NOMO-1 treated with dmso at 0.1 percent for 144 hours (cell line): Measurements from ENCODE around the gene KCNIP4.

Source experiments
- DNase-seq: peaks from one replicate; lab custom pipeline; 2025; ENCODE audit not compliant: unreplicated experiment; lab: John Stamatoyannopoulos, UW

KCNIP4 gene

DNA sequence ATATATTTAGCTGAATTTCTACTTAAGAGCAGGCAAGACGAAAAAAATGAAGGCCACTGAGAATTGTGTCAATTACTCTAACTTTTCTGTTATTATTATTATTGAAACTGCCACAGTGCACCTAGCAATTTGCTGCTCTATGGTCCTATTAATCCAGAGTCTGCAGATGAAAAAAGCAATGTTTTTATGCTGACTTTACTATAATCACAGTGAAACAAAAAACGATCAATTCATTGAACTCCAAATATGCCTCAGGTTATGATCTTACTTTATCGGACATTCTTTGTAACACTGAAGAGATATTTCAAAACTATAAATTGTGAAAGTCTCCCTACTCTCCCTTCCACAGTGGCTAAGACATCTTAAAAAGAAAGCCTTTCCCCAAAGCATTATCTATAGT is 474.4 kb downstream of the KCNIP4 start:
- no peak for DNase-seq

DNA sequence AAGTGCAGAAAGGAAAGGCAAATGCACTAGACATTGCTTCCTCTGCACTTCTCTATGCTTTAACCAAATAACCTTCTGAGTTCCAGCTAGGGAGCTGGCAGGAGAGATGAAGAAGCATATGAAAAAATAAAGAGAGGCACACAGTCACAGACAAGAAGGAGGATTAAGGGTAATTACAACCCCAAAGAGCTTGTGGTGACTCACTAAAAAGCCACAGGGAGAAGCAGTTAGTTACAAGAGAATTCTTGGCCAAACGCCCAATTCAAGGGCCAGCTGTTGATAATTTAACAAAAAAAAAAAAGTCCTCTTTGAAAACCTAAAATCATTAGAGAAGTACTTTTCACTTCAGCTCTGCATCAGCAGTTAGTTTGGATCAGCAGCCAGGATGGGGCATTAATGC is 478.0 kb downstream of the KCNIP4 start:
- no peak for DNase-seq

GRCh38 chr4:21469438-21470300 is 478.9 kb downstream of the KCNIP4 start:
- DNase-seq, result no peak

GRCh38 chr4:21467551-21467950 is 481.0 kb downstream of the KCNIP4 start:
- no peak for DNase-seq

DNA sequence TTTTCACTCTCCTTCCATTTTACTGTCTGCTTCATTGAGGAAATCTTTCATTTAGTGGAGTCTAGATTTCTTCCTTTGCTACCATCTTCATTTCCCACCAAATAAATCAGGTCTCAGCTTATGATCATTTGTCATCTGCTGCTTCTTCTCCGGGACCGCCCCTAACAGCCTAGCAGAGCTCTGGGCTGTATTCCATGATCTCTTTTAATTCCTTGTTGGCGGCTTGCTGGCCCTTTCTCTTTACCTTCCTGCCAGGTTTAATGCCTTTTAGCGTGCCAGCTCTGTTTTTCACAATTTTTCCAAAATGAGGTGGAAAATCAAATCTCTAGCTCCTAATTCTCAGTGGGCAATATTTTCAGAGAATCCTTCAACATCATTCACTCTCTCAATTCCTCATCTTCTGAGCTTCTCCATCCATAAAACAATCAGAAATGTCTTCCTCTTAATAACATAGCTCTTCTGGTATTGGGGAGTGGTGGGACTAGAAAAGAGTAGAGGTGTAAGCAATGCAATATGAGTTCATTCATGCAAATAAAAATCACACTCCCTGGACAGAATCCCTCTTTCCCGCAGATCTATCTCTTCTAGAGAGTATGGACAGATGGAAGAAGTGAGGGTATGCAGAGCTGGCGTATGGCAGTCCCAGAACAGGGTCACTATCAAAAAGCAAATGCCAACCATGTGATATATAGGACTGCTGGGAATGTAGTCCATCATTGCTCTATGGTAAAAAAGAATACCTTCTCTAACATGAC is 491.3 kb downstream of the KCNIP4 start:
- DNase-seq, result no peak

GRCh38 chr4:21454831-21455230 is 493.7 kb downstream of the KCNIP4 start:
- DNase-seq, result no peak

DNA sequence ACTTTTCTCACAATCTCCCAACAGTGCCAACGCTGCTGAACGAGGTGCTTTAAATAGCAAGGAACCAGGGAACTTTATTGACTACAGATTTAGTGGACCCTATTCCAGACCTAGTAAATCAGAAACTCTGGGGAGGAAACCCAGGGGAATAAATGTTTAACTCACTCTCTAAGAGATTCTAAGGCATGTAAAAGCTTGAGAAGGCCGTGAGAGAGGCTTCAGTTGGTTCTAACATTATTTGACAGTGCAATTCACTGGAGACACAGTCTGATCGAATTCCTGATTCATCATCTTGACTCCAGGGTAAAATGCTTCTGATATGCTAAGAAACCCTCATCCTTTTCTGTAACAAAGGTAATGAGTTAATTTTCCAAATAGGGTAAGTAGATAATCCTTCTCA is 494.4 kb downstream of the KCNIP4 start:
- no peak for DNase-seq

GRCh38 chr4:21452931-21453330 is 495.6 kb downstream of the KCNIP4 start:
- DNase-seq, result no peak

- no peak for DNase-seq
These were observed 497.5 kb downstream of the KCNIP4 start for GRCh38 chr4:21451032-21451431.

DNA sequence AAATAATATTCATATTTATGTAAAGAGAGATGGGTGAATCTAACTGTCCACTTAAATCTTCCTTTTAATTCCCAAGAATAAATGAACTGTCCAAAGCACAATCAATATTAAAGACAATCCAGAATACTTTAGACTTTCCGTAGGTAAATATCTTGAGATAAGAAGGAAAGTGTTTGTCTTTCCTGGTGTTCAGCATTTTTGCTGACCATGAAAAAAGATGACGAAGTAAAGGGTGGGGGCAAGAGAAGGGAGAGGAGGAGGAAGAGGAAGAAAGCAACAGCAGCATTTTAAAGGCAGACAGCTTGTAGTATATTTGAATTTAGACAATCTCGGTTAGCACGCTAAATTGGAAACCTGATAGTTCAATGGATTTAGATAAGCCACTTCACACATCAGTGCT is 498.2 kb downstream of the KCNIP4 start:
- no peak for DNase-seq

- no peak for DNase-seq
These were observed 501.1 kb downstream of the KCNIP4 start for GRCh38 chr4:21447301-21448054.

DNA sequence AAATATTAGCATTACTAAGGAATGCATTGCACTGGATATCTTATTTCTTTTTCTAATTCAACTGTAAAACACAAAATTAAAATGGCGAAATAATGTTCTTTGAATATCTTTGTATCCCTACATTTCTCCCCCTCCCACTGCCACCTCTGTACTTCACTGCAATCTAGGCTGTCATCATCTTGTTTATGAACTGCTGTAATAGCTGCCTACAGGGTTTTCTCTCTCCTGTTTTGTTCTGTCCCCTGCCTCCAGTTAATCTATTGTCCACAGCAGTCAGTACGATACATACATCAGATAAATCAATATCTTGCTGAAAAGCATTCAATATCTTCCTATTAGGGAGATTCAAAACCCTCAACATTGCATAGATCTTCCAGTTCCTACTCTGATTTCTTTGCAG is 528.4 kb downstream of the KCNIP4 start:
- DNase-seq, result no peak

GRCh38 chr4:21415728-21416127 is 532.8 kb downstream of the KCNIP4 start:
- no peak for DNase-seq

- DNase-seq, result no peak
These were observed 534.7 kb downstream of the KCNIP4 start for GRCh38 chr4:21413807-21414370.

- no peak for DNase-seq
These were observed 537.5 kb downstream of the KCNIP4 start for GRCh38 chr4:21411086-21411485.

DNA sequence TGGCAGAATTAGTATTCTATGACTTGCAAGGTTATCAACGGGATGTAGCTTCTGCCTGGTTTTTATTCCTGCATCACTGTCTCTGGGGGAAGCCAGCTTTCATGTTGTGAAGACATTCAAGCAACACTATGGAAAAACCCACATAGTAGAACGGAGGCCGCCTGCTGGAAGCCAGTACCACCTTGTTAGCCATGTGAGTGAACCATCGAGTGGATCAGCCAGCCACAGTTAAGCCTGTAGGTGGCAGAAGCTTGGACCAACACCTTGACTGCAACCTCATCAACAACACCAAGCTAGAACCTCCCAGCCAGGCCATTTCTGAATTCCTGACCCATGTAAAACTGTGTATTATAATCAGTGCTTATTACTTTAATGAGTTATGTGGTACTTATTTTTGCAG is 538.2 kb downstream of the KCNIP4 start:
- DNase-seq, result no peak

GRCh38 chr4:21387683-21388082 is 560.9 kb downstream of the KCNIP4 start:
- no peak for DNase-seq

- DNase-seq, result no peak
These were observed 562.3 kb downstream of the KCNIP4 start for GRCh38 chr4:21386166-21386780.

GRCh38 chr4:21385706-21386105 is 562.9 kb downstream of the KCNIP4 start:
- DNase-seq, result no peak

GRCh38 chr4:21384609-21385008 is 564.0 kb downstream of the KCNIP4 start:
- no peak for DNase-seq

- no peak for DNase-seq
These were observed 567.7 kb downstream of the KCNIP4 start for GRCh38 chr4:21380861-21381260.
